Endothelial cell of umbilical vein (primary cell): Measurements from ENCODE around the gene RPGRIP1L. TPM values are rescaled to one million over a fixed set of nuclear protein-coding genes. Genes with fewer than 3 reads are reported as not detected.

Source experiments
- BruUV-seq: library from RNA; stranded (reverse); fragments of 400-500 nt; replicated peaks from 2 replicates; lab custom pipeline; 2021; lab: Mats Ljungman, UMichigan
- CTCF ChIA-PET: fragments of 300-600, 350-600 bp; sonication (Branson Sonifier 250); formaldehyde crosslinking; loops from one replicate; lab custom pipeline; 2021; ENCODE audit warnings: antibody characterized with exemption, inconsistent platforms; lab: Charles Lee
- POLR2A ChIA-PET: fragments of 300-600, 350-600 bp; sonication (Branson Sonifier 250); formaldehyde crosslinking; loops from one replicate; lab custom pipeline; 2021; ENCODE audit warnings: antibody characterized with exemption, inconsistent platforms; lab: Charles Lee
- DNase-seq: peaks from one replicate; pipeline ENCODE4 v3.0.0-alpha.2; 2011; ENCODE audit warnings: low read depth, low spot score
- FAIRE-seq: peaks from 2 replicates; lab custom pipeline; 2011; peaks lifted over from hg19 to GRCh38; lab: Jason Lieb, UNC
- H2AFZ ChIP-seq: 2 replicates; pipeline ENCODE4 v1.6.0; 2012; ENCODE audit warnings: low read depth, low read length, control low read depth, inconsistent platforms
- H3K27ac ChIP-seq: 2 replicates; pipeline ENCODE4 v1.5.1; 2011; ENCODE audit warnings: low read depth, mild to moderate bottlenecking, control low read depth, low read length, moderate library complexity; ENCODE audit not compliant: insufficient read depth
- H3K27me3 ChIP-seq, 2 experiments: 2 replicates each; pipeline versions ENCODE4 v1.6.0 to v1.6.1; 2011; ENCODE audit warnings: low read length in 2 of 2, mixed read lengths in 1 of 2; ENCODE audit not compliant: control insufficient read depth in 2 of 2, insufficient read depth in 2 of 2
- H3K36me3 ChIP-seq, 2 experiments: 2 replicates in 1 of 2; 3 replicates in 1 of 2; pipeline ENCODE4 v1.5.1; 2011; ENCODE audit warnings: low read length in 2 of 2, mild to moderate bottlenecking in 1 of 2, moderate library complexity in 1 of 2; ENCODE audit not compliant: control insufficient read depth in 2 of 2, insufficient read depth in 2 of 2; ENCODE audit errors: extremely low read depth in 1 of 2
- H3K4me1 ChIP-seq: 3 replicates; pipeline ENCODE4 v1.5.1; 2011; ENCODE audit warnings: mild to moderate bottlenecking, low read length; ENCODE audit not compliant: control insufficient read depth, insufficient read depth; ENCODE audit errors: extremely low read depth
- H3K4me2 ChIP-seq: 2 replicates; pipeline ENCODE4 v1.6.1; 2011; ENCODE audit warnings: low read length, control low read depth, mixed read lengths; ENCODE audit not compliant: insufficient read depth
- H3K4me3 ChIP-seq, 3 experiments: fragments of 200-600 bp in 1 of 3; sonication (generic), shearing (Covaris generic) in 1 of 3; replicated peaks in 1 of 3; 2 replicates each; pipeline ENCODE4 v1.5.1; 2011 to 2016; ENCODE audit warnings: control low read depth in 3 of 3, low read length in 3 of 3, mild to moderate bottlenecking in 2 of 3, inconsistent platforms in 1 of 3, low read depth in 1 of 3, moderate library complexity in 1 of 3; ENCODE audit not compliant: insufficient read depth in 1 of 3
- H3K79me2 ChIP-seq: 2 replicates; pipeline ENCODE4 v1.6.0; 2012; ENCODE audit warnings: low read length, inconsistent platforms; ENCODE audit not compliant: control insufficient read depth, insufficient read depth
- H3K9ac ChIP-seq: replicated peaks from 2 replicates; pipeline ENCODE3; 2011; ENCODE audit warnings: low read length, control low read depth; ENCODE audit not compliant: insufficient read depth; ENCODE audit errors: extremely low read depth
- H3K9me1 ChIP-seq: replicated peaks from 3 replicates; pipeline ENCODE4 v1.6.0; 2011; ENCODE audit warnings: mild to moderate bottlenecking, low read length; ENCODE audit not compliant: control insufficient read depth, insufficient read depth; ENCODE audit errors: extremely low read depth
- H3K9me3 ChIP-seq: replicated peaks from 2 replicates; pipeline ENCODE4 v1.5.1; 2012; ENCODE audit warnings: low read length, inconsistent platforms; ENCODE audit not compliant: control insufficient read depth, insufficient read depth
- H4K20me1 ChIP-seq: replicated peaks from 2 replicates; pipeline ENCODE3; 2011; ENCODE audit warnings: mild to moderate bottlenecking, low read length; ENCODE audit not compliant: control insufficient read depth, insufficient read depth; ENCODE audit errors: extremely low read depth
- EZH2 ChIP-seq: IDR thresholded peaks from 2 replicates; pipeline ENCODE4 v1.6.1; 2012; ENCODE audit warnings: borderline replicate concordance, low read depth, mild to moderate bottlenecking, moderate library complexity, low read length, inconsistent platforms; ENCODE audit not compliant: severe bottlenecking
- FOS ChIP-seq: IDR thresholded peaks from 2 replicates; pipeline ENCODE4 v1.6.1; 2011; ENCODE audit warnings: mild to moderate bottlenecking, low read length, moderate library complexity, borderline replicate concordance; ENCODE audit not compliant: insufficient read depth
- GATA2 ChIP-seq: IDR thresholded peaks from 2 replicates; pipeline ENCODE4 v1.7.0; 2011; ENCODE audit warnings: low read depth, mild to moderate bottlenecking, moderate library complexity, mixed read lengths, low read length; ENCODE audit not compliant: insufficient read length, insufficient read depth
- JUN ChIP-seq: IDR thresholded peaks from 2 replicates; pipeline ENCODE4 v1.6.1; 2011; ENCODE audit warnings: borderline replicate concordance, low read depth; ENCODE audit not compliant: insufficient read length, insufficient read depth
- MYC ChIP-seq: IDR thresholded peaks from one replicate; pipeline ENCODE4 v1.6.1; 2011; ENCODE audit warnings: mild to moderate bottlenecking, low read depth, low read length
- POLR2A ChIP-seq: IDR thresholded peaks from 2 replicates; pipeline ENCODE4 v1.6.1; 2012; ENCODE audit warnings: low read depth, mild to moderate bottlenecking, control low read depth, low read length
- POLR2AphosphoS5 ChIP-seq: IDR thresholded peaks from 2 replicates; pipeline ENCODE4 v1.6.1; 2012; ENCODE audit warnings: low read depth, mild to moderate bottlenecking, control low read depth, low read length, moderate library complexity; ENCODE audit not compliant: insufficient read depth
- dilution Hi-C: fragments of 300-500 bp; cut with MboI; formaldehyde crosslinking; loops from one replicate; pipeline ENCODE4 v1.15.0; 2019; ENCODE audit warnings: low sequenced_read_pairs; ENCODE audit not compliant: extremely low pct_ligation_motif_present
- intact Hi-C: fragments of 100-400 bp; cut with micrococcal nuclease; formaldehyde crosslinking; loops from one replicate; pipeline ENCODE4 v1.10.0; 2022
- polyA plus RNA-seq, 4 experiments: library from polyadenylated mRNA; depleted of rRNA in 3 of 4; stranded (reverse) in 3 of 4; unstranded in 1 of 4; fragments of >200 nt; gene quantifications; 2 replicates each; pipeline versions ENCODE4 v1.2.1 to v1.2.3, GENCODE V29; 2011 to 2012; ENCODE audit warnings: missing spikeins in 1 of 4
- total RNA-seq: library from RNA; stranded (reverse); gene quantifications from 2 replicates; pipeline ENCODE4 v1.2.3, GENCODE V29; 2021
- TF ChIP-seq, protein P1 (sequence below): IDR thresholded peaks from 2 replicates; pipeline ENCODE4 v1.6.1; 2011; ENCODE audit not compliant: insufficient read depth, insufficient read length
- TF ChIP-seq, protein P2 (sequence below), 2 donors: IDR thresholded peaks; 1 replicate in 1 of 2; 2 replicates in 1 of 2; pipeline ENCODE4 v1.5.1; 2011; ENCODE audit warnings: low read length in 2 of 2, mild to moderate bottlenecking in 2 of 2, moderate library complexity in 2 of 2, control low read depth in 1 of 2, inconsistent platforms in 1 of 2, low read depth in 1 of 2; ENCODE audit not compliant: insufficient read depth in 1 of 2; ENCODE audit errors: extremely low read depth in 1 of 2

The RPGRIP1L gene
- total and polyA plus RNA-seq, 2 donors (not counting 3 experiments of a cell fraction or from before 2014, with no cell fraction given), result 3.2 to 13.2 TPM

DNA sequence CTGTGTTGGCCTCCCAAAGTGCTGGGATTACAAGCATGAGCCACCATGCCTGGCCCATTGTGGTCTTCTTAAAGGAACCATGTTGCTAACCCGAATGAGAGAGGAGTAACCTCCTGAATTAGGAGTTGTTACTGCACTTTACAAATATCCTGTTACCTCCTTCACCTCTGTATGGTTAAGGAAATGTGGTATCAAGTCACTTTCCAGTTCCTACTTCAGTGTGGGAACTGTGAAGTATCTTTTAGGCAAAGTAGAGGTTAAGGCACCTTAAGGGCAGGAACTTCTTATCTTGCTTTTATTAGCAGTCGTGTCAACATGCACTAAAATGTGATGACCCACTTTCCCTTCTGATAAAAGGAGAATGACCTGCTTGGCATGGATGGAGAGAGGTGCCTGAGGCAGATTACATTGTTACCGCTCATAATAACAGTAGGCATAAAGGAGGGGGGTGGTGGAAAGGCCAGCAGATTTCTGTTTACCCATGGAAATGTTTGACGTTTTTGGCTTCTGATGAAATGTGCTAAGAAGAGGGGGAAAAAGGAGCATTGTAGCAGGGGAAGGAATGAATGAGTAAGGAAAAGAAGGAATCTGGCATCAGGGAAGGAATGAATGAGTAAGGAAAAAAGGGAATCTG, 28.8 kb upstream of the RPGRIP1L start:
- CTCF ChIA-PET, result no interaction called here
- Histone ChIP-seq H3K79me2 (peaks cover 14% of the 10 kb centered on the region), H2AFZ (no peak overlapping the region), H3K36me3 (no peaks in the 10 kb centered on the region), H3K27me3 (no peaks in the 10 kb centered on the region), H4K20me1 (no peaks in the 10 kb centered on the region), H3K4me2 (no peak overlapping the region), H3K9me1 (no peaks in the 10 kb centered on the region), H3K4me1 (no peaks in the 10 kb centered on the region), H3K9ac (no peak overlapping the region), H3K4me3 (no peak overlapping the region), H3K27ac (peak overlapping the region; percentile 21), H3K9me3 (no peaks in the 10 kb centered on the region)
- FAIRE-seq (peak; percentile 8), DNase-seq (peak; percentile 97)
- POLR2A ChIA-PET, result no interaction called here
- no TSS peak for BruUV-seq
- dilution Hi-C loops, result no loop called here
- intact Hi-C loops, result no loop called here
- no peak for TF ChIP-seq JUN

DNA sequence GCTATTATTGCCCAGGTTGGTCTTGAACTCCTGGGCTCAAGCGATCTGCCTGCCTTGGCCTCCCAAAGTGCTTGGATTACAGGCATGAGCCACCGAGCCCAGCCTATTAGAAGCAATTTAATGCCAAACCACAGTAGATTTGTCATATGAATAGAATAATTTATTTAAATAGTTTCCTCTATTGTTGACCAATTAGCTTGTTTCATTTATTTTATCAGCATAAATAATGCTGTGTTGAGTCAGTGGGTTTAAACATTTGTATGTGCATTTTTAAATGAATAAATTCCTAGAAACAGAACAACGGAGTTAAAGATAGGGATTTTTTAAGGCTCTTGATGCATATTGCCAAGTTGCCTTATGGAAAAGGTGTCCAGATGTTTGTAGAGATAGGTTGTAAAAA, 27.0 kb upstream of the RPGRIP1L start:
- Histone ChIP-seq H2AFZ (no peak overlapping the region), H3K9ac (no peak overlapping the region), H3K36me3 (no peaks in the 10 kb centered on the region), H3K4me2 (no peak overlapping the region), H3K4me3 (no peak overlapping the region), H4K20me1 (no peaks in the 10 kb centered on the region), H3K4me1 (no peaks in the 10 kb centered on the region), H3K9me3 (no peaks in the 10 kb centered on the region), H3K9me1 (no peaks in the 10 kb centered on the region), H3K79me2 (peaks cover 14% of the 10 kb centered on the region), H3K27ac (no peak overlapping the region), H3K27me3 (no peaks in the 10 kb centered on the region)
- no TSS peak for BruUV-seq
- intact Hi-C loops, result no loop called here
- DNase-seq, result no peak
- ChIA-PET CTCF (interaction anchor here (1.6 kb wide), 1 partner anchor 12 kb away, joined by 14 read pairs; no protein-coding TSS in a partner anchor), POLR2A (no interaction called here)
- dilution Hi-C loops, result no loop called here
- no peak for FAIRE-seq
- no peak for TF ChIP-seq POLR2AphosphoS5
- no peak for TF ChIP-seq GATA2
- TF ChIP-seq POLR2A, result no peak
- no peak for TF ChIP-seq MYC
- TF ChIP-seq, protein P1, sequence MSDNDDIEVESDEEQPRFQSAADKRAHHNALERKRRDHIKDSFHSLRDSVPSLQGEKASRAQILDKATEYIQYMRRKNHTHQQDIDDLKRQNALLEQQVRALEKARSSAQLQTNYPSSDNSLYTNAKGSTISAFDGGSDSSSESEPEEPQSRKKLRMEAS, result no peak
- TF ChIP-seq FOS, result no peak
- no peak for TF ChIP-seq JUN
- no peak for TF ChIP-seq EZH2
- TF ChIP-seq, protein P2, sequence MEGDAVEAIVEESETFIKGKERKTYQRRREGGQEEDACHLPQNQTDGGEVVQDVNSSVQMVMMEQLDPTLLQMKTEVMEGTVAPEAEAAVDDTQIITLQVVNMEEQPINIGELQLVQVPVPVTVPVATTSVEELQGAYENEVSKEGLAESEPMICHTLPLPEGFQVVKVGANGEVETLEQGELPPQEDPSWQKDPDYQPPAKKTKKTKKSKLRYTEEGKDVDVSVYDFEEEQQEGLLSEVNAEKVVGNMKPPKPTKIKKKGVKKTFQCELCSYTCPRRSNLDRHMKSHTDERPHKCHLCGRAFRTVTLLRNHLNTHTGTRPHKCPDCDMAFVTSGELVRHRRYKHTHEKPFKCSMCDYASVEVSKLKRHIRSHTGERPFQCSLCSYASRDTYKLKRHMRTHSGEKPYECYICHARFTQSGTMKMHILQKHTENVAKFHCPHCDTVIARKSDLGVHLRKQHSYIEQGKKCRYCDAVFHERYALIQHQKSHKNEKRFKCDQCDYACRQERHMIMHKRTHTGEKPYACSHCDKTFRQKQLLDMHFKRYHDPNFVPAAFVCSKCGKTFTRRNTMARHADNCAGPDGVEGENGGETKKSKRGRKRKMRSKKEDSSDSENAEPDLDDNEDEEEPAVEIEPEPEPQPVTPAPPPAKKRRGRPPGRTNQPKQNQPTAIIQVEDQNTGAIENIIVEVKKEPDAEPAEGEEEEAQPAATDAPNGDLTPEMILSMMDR (IDR thresholded peaks at IDR 0.05; ENCODE audit: extremely low read depth in 1 of 2, insufficient read depth in 1 of 2, low read depth in 1 of 2, low read length in 2 of 2), result no peak
